ENCODE results near the gene ZFHX3. TPM values are rescaled to one million over a fixed set of nuclear protein-coding genes. Genes with fewer than 3 reads are reported as not detected.
A peak's percentile ranks its signal among the peaks of the same experiment; 100 is the strongest.

ZFHX3 gene
- total RNA-seq, 3 donors from 2014 or later: 13.8 to 36.0 (median 15.5) TPM

- peak; percentile 5 for ATAC-seq
- DNase-seq: no peak
Observed at GRCh38 chr16:72961115-72961832, 86.7 kb downstream of the ZFHX3 start.

GRCh38 chr16:72960101-72960500 lies 87.8 kb downstream of the ZFHX3 start:
- no peak for DNase-seq
- no peak overlapping the region for H3K4me3 ChIP-seq
- no peaks in the 10 kb centered on the region for H3K9me3 ChIP-seq
- no peaks in the 10 kb centered on the region for H3K4me1 ChIP-seq (ENCODE audit: low read depth)
- intact Hi-C loops (cut with DNase I, micrococcal nuclease): no loop called here
- ATAC-seq: no peak
- no peaks in the 10 kb centered on the region for H3K36me3 ChIP-seq (ENCODE audit: low read depth)
- no peak for TF ChIP-seq CTCF (IDR thresholded peaks at IDR 0.05)

More at GRCh38 chr16:72961115-72961832, 86.7 kb downstream of the ZFHX3 start:
- no peaks in the 10 kb centered on the region for H3K4me1 ChIP-seq (ENCODE audit: low read depth)
- no peaks in the 10 kb centered on the region for H3K36me3 ChIP-seq (ENCODE audit: low read depth)
- no peak overlapping the region for H3K4me3 ChIP-seq
- no peaks in the 10 kb centered on the region for H3K9me3 ChIP-seq
- no peak for TF ChIP-seq CTCF (IDR thresholded peaks at IDR 0.05)
- intact Hi-C loops (cut with DNase I, micrococcal nuclease): no loop called here

GRCh38 chr16:72959301-72959996 lies 88.5 kb downstream of the ZFHX3 start:
- no peak for ATAC-seq
- intact Hi-C loops (cut with DNase I, micrococcal nuclease): no loop called here
- no peaks in the 10 kb centered on the region for H3K36me3 ChIP-seq (ENCODE audit: low read depth)
- TF ChIP-seq CTCF (IDR thresholded peaks at IDR 0.05): no peak
- no peaks in the 10 kb centered on the region for H3K4me1 ChIP-seq (ENCODE audit: low read depth)
- no peak overlapping the region for H3K4me3 ChIP-seq
- no peak for DNase-seq
- H3K9me3 ChIP-seq: no peaks in the 10 kb centered on the region

GRCh38 chr16:72958522-72959076 lies 89.3 kb downstream of the ZFHX3 start:
- no peak for TF ChIP-seq CTCF (IDR thresholded peaks at IDR 0.05)
- intact Hi-C loops (cut with DNase I, micrococcal nuclease): no loop called here
- ATAC-seq: no peak

GRCh38 chr16:72957303-72958277 lies 90.3 kb downstream of the ZFHX3 start:
- DNase-seq (no peak), ATAC-seq (no peak)
- intact Hi-C loops (cut with DNase I, micrococcal nuclease): no loop called here
- no peak overlapping the region for H3K4me3 ChIP-seq
- H3K9me3 ChIP-seq: no peaks in the 10 kb centered on the region
- no peaks in the 10 kb centered on the region for H3K4me1 ChIP-seq (ENCODE audit: low read depth)
- no peaks in the 10 kb centered on the region for H3K36me3 ChIP-seq (ENCODE audit: low read depth)
- no peak for TF ChIP-seq CTCF (IDR thresholded peaks at IDR 0.05)

More at GRCh38 chr16:72958522-72959076, 89.3 kb downstream of the ZFHX3 start:
- Histone ChIP-seq H3K9me3 (no peaks in the 10 kb centered on the region), H3K4me3 (no peak overlapping the region), H3K36me3 (ENCODE audit: low read depth) (no peaks in the 10 kb centered on the region), H3K4me1 (ENCODE audit: low read depth) (no peaks in the 10 kb centered on the region)
- no peak for DNase-seq

Data from mucosa of descending colon (tissue), 3 donors.